Measurements from ENCODE around the gene CDC42BPA. TPM values are rescaled to one million over a fixed set of nuclear protein-coding genes. Genes with fewer than 3 reads are reported as not detected.

Gene CDC42BPA
- total and polyA plus RNA-seq, 2 of the 8 experiments (the other 6 are each of a cell fraction or from before 2014, with no cell fraction given) = 7.1 to 28.5 TPM

GRCh38 chr1:227299688-227300087 is 18.6 kb downstream of the CDC42BPA start:
- WGBS, 2 experiments (ENCODE audit: extremely low coverage in 1 of 2, insufficient coverage in 1 of 2, insufficient read length in 1 of 2, insufficient replicate concordance in 2 of 2, low coverage in 1 of 2, low lambda C conversion rate in 2 of 2, missing lambda C conversion rate in 1 of 2) = 85% methylated on average over 4 of the region's 4 CpGs; no CpG with 5 or more reads in 1 of the 2 experiments
- Histone ChIP-seq H4K5ac (ENCODE audit: insufficient read length, low read depth, low read length) (no peak overlapping the region), H3K23ac (ENCODE audit: insufficient read length) (no peak overlapping the region), H3K23me2 (ENCODE audit: low read depth, low read length) (no peaks in the 10 kb centered on the region), H3K9me3 (ENCODE audit: insufficient read depth in 2 of 2, low read depth in 1 of 2, low read length in 1 of 2) (no peaks in the 10 kb centered on the region), H2BK15ac (ENCODE audit: low read length) (no peak overlapping the region), H3K4me1 (replicated peaks in 1 of 4; ENCODE audit: control insufficient read depth in 3 of 4, insufficient read depth in 4 of 4, low read length in 3 of 4) (no peaks in the 10 kb centered on the region), H3K9ac (replicated peaks in 1 of 4; ENCODE audit: extremely low read depth in 1 of 4, low read depth in 3 of 4, low read length in 3 of 4) (no peak overlapping the region), H3K14ac (ENCODE audit: insufficient read length) (no peak overlapping the region), H4K91ac (replicated peaks; ENCODE audit: insufficient read length, low read length) (no peak overlapping the region), H2AFZ (ENCODE audit: low read length) (no peak overlapping the region), H2BK5ac (ENCODE audit: low read depth, low read length) (no peak overlapping the region), H3K79me2 (ENCODE audit: control insufficient read depth in 1 of 2, insufficient read depth in 2 of 2, low read length in 2 of 2) (peaks cover 0 to 89% of the 10 kb centered on the region in 2 experiments; a peak in 3 of 4 replicates), H2AK5ac (ENCODE audit: low read depth, low read length) (no peak overlapping the region), H3K79me1 (ENCODE audit: low read depth, low read length) (no peaks in the 10 kb centered on the region), H3K4me2 (ENCODE audit: insufficient read depth in 1 of 2, low read depth in 2 of 2, low read length in 2 of 2) (no peak overlapping the region), H2BK12ac (ENCODE audit: low read depth, low read length) (no peak overlapping the region), H4K20me1 (replicated peaks in 1 of 2; ENCODE audit: control insufficient read depth in 1 of 2, insufficient read depth in 2 of 2, low read length in 2 of 2) (peaks cover 2 to 3% of the 10 kb centered on the region in 2 experiments), H3K27me3 (replicated peaks in 1 of 4; ENCODE audit: control insufficient read depth in 3 of 4, extremely low read depth in 1 of 4, insufficient read depth in 3 of 4, low read length in 3 of 4) (no peaks in the 10 kb centered on the region), H3K36me3 (ENCODE audit: control insufficient read depth in 2 of 4, insufficient read depth in 4 of 4, low read length in 3 of 4) (no peaks in the 10 kb centered on the region), H2BK20ac (ENCODE audit: low read length) (no peak overlapping the region), H3K4me3 (ENCODE audit: extremely low read depth in 1 of 4, insufficient read depth in 2 of 4, low read depth in 3 of 4, low read length in 4 of 4) (no peak overlapping the region), H4K8ac (ENCODE audit: extremely low read depth, insufficient read depth, low read length) (no peak overlapping the region), H2BK120ac (replicated peaks; ENCODE audit: low read depth, low read length) (no peak overlapping the region), H3K27ac (ENCODE audit: low read depth, low read length) (no peak overlapping the region), H3K4ac (replicated peaks; ENCODE audit: insufficient read length, low read depth, low read length) (no peak overlapping the region), H3K18ac (ENCODE audit: extremely low read depth, low read length) (no peak overlapping the region), H3K56ac (replicated peaks; ENCODE audit: insufficient read length, low read depth, low read length) (no peak overlapping the region)
- CTCF ChIA-PET (ENCODE audit: partially characterized antibody) = interaction anchor here (1.0 kb wide), 1 partner anchor 150 kb away, joined by 4 read pairs; no protein-coding TSS in a partner anchor
- POLR2A ChIA-PET (ENCODE audit: partially characterized antibody) = interaction anchor here (1.4 to 2.5 kb wide), 2 partner anchors 18 to 19 kb away, joined by 3 to 8 read pairs; partner anchors contain the start of gene CDC42BPA
- DNase-seq (ENCODE audit: low read depth in 1 of 2, low spot score in 2 of 2) = no peak
- no peak for FAIRE-seq
- TF ChIP-seq NRF1 (IDR thresholded peaks at IDR 0.05; ENCODE audit: low read depth, low read length) (no peak), GTF2F1 (IDR thresholded peaks at IDR 0.05; ENCODE audit: borderline replicate concordance, low read depth, low read length) (no peak), TAF7 (optimal IDR thresholded peaks at IDR 0.05; ENCODE audit: borderline replicate concordance, low read depth, low read length) (no peak)

All from H1 (cell line).